ENCODE results near the gene PTPRB.

The PTPRB gene

GRCh38 chr12:70536650-70537049 lies 100.6 kb downstream of the PTPRB start:
- Histone ChIP-seq H3K9me2 (replicated peaks; ENCODE audit: control insufficient read depth, low read length) (no peaks in the 10 kb centered on the region), H3K36me3 (ENCODE audit: control insufficient read depth, low read length) (no peaks in the 10 kb centered on the region; the same call in 1 of the 2 replicates), H3F3A (ENCODE audit: control insufficient read depth, insufficient read depth) (no peaks in the 10 kb centered on the region), H4K20me1 (ENCODE audit: control insufficient read depth, insufficient read depth, low read depth, low read length) (no peaks in the 10 kb centered on the region), H3K9me3 (ENCODE audit: control insufficient read depth, insufficient read depth, low read length) (no peaks in the 10 kb centered on the region), H3K4me1 (ENCODE audit: control insufficient read depth, low read length) (no peaks in the 10 kb centered on the region), H3K4me2 (ENCODE audit: low read length) (no peak overlapping the region), H3K27ac (ENCODE audit: low read depth, low read length) (no peak overlapping the region), H3K27me3 (ENCODE audit: control insufficient read depth, low read length) (no peaks in the 10 kb centered on the region), H3K79me2 (ENCODE audit: control insufficient read depth, low read length) (no peaks in the 10 kb centered on the region), H3K4me3 (ENCODE audit: low read length) (no peak overlapping the region)
- TF ChIP-seq CTCF (IDR thresholded peaks at IDR 0.05; ENCODE audit: low read depth, low read length, poor library complexity, severe bottlenecking) (no peak), EZH2phosphoT487 (IDR thresholded peaks at IDR 0.05; ENCODE audit: borderline replicate concordance, low read length) (no peak)

DNA sequence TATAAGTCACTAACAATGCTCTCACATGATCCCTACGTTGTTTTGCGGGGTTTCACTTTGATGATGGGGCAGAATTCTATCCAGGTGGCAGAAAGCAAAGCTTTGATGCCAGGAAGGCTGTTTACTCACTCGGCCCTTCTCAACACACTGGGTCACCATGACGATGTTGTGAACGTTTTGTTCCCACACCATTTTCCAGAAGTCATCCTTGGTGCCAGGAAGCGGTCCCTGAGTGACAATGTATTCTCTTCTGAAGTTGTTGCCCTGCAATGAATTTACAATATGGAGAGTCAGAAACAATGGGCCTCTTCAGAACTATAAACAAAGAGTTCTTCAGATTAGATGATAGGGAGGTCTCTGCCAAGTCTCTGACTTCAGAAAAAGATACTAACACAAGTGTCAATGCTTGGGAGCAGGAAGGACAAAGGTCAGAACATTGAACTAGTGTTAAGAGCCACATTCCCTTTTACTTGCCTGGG lies 101.3 kb downstream of the PTPRB start:
- no peak overlapping the region for H3K4me3 ChIP-seq (ENCODE audit: low read length)
- TF ChIP-seq CTCF (IDR thresholded peaks at IDR 0.05; ENCODE audit: low read depth, low read length, poor library complexity, severe bottlenecking): no peak
- no peak for TF ChIP-seq EZH2phosphoT487 (IDR thresholded peaks at IDR 0.05; ENCODE audit: borderline replicate concordance, low read length)
- H3K27me3 ChIP-seq (ENCODE audit: control insufficient read depth, low read length): no peaks in the 10 kb centered on the region
- H3K9me2 ChIP-seq (replicated peaks; ENCODE audit: control insufficient read depth, low read length): no peaks in the 10 kb centered on the region
- no peaks in the 10 kb centered on the region for H3K4me1 ChIP-seq (ENCODE audit: control insufficient read depth, low read length)
- H3F3A ChIP-seq (ENCODE audit: control insufficient read depth, insufficient read depth): no peaks in the 10 kb centered on the region
- no peaks in the 10 kb centered on the region for H3K79me2 ChIP-seq (ENCODE audit: control insufficient read depth, low read length)
- no peaks in the 10 kb centered on the region for H3K9me3 ChIP-seq (ENCODE audit: control insufficient read depth, insufficient read depth, low read length)
- H3K36me3 ChIP-seq (ENCODE audit: control insufficient read depth, low read length): no peaks in the 10 kb centered on the region; the same call in 1 of the 2 replicates
- no peak overlapping the region for H3K27ac ChIP-seq (ENCODE audit: low read depth, low read length)
- no peak overlapping the region for H3K4me2 ChIP-seq (ENCODE audit: low read length)
- no peaks in the 10 kb centered on the region for H4K20me1 ChIP-seq (ENCODE audit: control insufficient read depth, insufficient read depth, low read depth, low read length)

- Histone ChIP-seq H3K27me3 (ENCODE audit: control insufficient read depth, low read length) (no peaks in the 10 kb centered on the region), H3K9me2 (replicated peaks; ENCODE audit: control insufficient read depth, low read length) (no peaks in the 10 kb centered on the region), H3K79me2 (ENCODE audit: control insufficient read depth, low read length) (no peaks in the 10 kb centered on the region), H4K20me1 (ENCODE audit: control insufficient read depth, insufficient read depth, low read depth, low read length) (no peaks in the 10 kb centered on the region), H3F3A (ENCODE audit: control insufficient read depth, insufficient read depth) (no peaks in the 10 kb centered on the region), H3K4me3 (ENCODE audit: low read length) (no peak overlapping the region), H3K4me2 (ENCODE audit: low read length) (no peak overlapping the region), H3K27ac (ENCODE audit: low read depth, low read length) (no peak overlapping the region), H3K4me1 (ENCODE audit: control insufficient read depth, low read length) (no peaks in the 10 kb centered on the region), H3K36me3 (ENCODE audit: control insufficient read depth, low read length) (peaks cover 3% of the 10 kb centered on the region; the same call in 1 of the 2 replicates), H3K9me3 (ENCODE audit: control insufficient read depth, insufficient read depth, low read length) (no peaks in the 10 kb centered on the region)
- TF ChIP-seq EZH2phosphoT487 (IDR thresholded peaks at IDR 0.05; ENCODE audit: borderline replicate concordance, low read length) (no peak), CTCF (IDR thresholded peaks at IDR 0.05; ENCODE audit: low read depth, low read length, poor library complexity, severe bottlenecking) (no peak)
Observed at GRCh38 chr12:70534466-70534865, 102.8 kb downstream of the PTPRB start.

All from DOHH2 (cell line).